IMR-90 (cell line): ENCODE measurements around the gene SDK1. TPM values are rescaled to one million over a fixed set of nuclear protein-coding genes. Genes with fewer than 3 reads are reported as not detected.

Source experiments
- ATAC-seq: fragments of 200-7000 bp; cut with Tn5 transposase; 2 replicates; pipeline ENCODE4 v1.9.1; 2020; ENCODE audit warnings: low read depth, mild to moderate bottlenecking, moderate library complexity
- BruUV-seq: library from RNA; stranded (reverse); fragments of 400-500 nt; replicated peaks from 2 replicates; lab custom pipeline; 2021; lab: Mats Ljungman, UMichigan
- CTCF ChIA-PET: fragments of 300-600 bp; formaldehyde crosslinking; extraction: SDS; loops from one replicate; lab custom pipeline; 2021; ENCODE audit warnings: antibody characterized with exemption; lab: Yijun Ruan, JAX
- POLR2A ChIA-PET: fragments of 300-600 bp; sonication (Branson Sonifier 250); formaldehyde crosslinking; loops from one replicate; lab custom pipeline; 2022; ENCODE audit warnings: antibody characterized with exemption; ENCODE audit not compliant: unreplicated experiment; lab: Charles Lee
- DNase-seq: peaks from one replicate; pipeline ENCODE4 v3.0.0; 2013
- H2AFZ ChIP-seq: replicated peaks from 2 replicates; pipeline ENCODE3; 2013; ENCODE audit warnings: low read length, mild to moderate bottlenecking; ENCODE audit not compliant: poor library complexity
- H2AK5ac ChIP-seq: 2 replicates; pipeline ENCODE4 v1.6.1; 2013; ENCODE audit warnings: low read depth, low read length, inconsistent platforms
- H2AK9ac ChIP-seq: replicated peaks from 2 replicates; pipeline ENCODE3; 2013; ENCODE audit warnings: mild to moderate bottlenecking, low read depth, low read length, moderate library complexity; ENCODE audit not compliant: poor library complexity
- H2BK120ac ChIP-seq: 2 replicates; pipeline ENCODE4 v1.6.1; 2013; ENCODE audit warnings: low read depth, low read length, inconsistent platforms
- H2BK15ac ChIP-seq: 3 replicates; pipeline ENCODE4 v1.6.1; 2013; ENCODE audit warnings: low read depth, low read length, inconsistent platforms
- H2BK20ac ChIP-seq: 2 replicates; pipeline ENCODE4 v1.6.1; 2013; ENCODE audit warnings: low read depth, mild to moderate bottlenecking, inconsistent platforms, low read length, moderate library complexity
- H2BK5ac ChIP-seq: 2 replicates; pipeline ENCODE4 v1.6.1; 2013; ENCODE audit warnings: mild to moderate bottlenecking, low read depth, low read length, inconsistent platforms; ENCODE audit not compliant: poor library complexity, severe bottlenecking
- H3K14ac ChIP-seq: replicated peaks from 2 replicates; pipeline ENCODE4 v1.6.1; 2013; ENCODE audit warnings: low read depth, low read length, inconsistent platforms
- H3K18ac ChIP-seq: 2 replicates; pipeline ENCODE4 v1.6.1; 2013; ENCODE audit warnings: low read depth, low read length, control low read depth
- H3K23ac ChIP-seq: 2 replicates; pipeline ENCODE4 v1.6.1; 2013; ENCODE audit warnings: low read depth, low read length, inconsistent platforms
- H3K27ac ChIP-seq: 2 replicates; pipeline ENCODE4 v1.5.1; 2013; ENCODE audit warnings: mild to moderate bottlenecking, control low read depth, low read length; ENCODE audit not compliant: insufficient read depth
- H3K27me3 ChIP-seq: 2 replicates; pipeline ENCODE4 v1.6.1; 2013; ENCODE audit warnings: low read length; ENCODE audit not compliant: control insufficient read depth, insufficient read depth
- H3K36me3 ChIP-seq: 2 replicates; pipeline ENCODE4 v1.6.1; 2013; ENCODE audit warnings: low read length, mixed read lengths; ENCODE audit not compliant: control insufficient read depth, insufficient read depth
- H3K4ac ChIP-seq: 2 replicates; pipeline ENCODE4 v1.6.1; 2013; ENCODE audit warnings: low read depth, low read length, inconsistent platforms
- H3K4me1 ChIP-seq: 2 replicates; pipeline ENCODE4 v1.6.1; 2013; ENCODE audit warnings: low read length, mixed read lengths; ENCODE audit not compliant: control insufficient read depth, insufficient read depth
- H3K4me2 ChIP-seq: 2 replicates; pipeline ENCODE4 v1.6.1; 2013; ENCODE audit warnings: low read depth, mild to moderate bottlenecking, control low read depth, low read length, moderate library complexity
- H3K4me3 ChIP-seq: 2 replicates; pipeline ENCODE4 v1.5.1; 2013; ENCODE audit warnings: low read depth, mild to moderate bottlenecking, control low read depth, low read length, moderate library complexity; ENCODE audit not compliant: insufficient read depth
- H3K56ac ChIP-seq: 2 replicates; pipeline ENCODE4 v1.6.1; 2013; ENCODE audit warnings: low read length, inconsistent platforms; ENCODE audit not compliant: insufficient read depth; ENCODE audit errors: extremely low read depth
- H3K79me1 ChIP-seq, 2 experiments: 2 replicates each; pipeline ENCODE4 v1.6.1; 2013; ENCODE audit warnings: low read length in 2 of 2, inconsistent platforms in 1 of 2, low read depth in 1 of 2
- H3K9ac ChIP-seq: 2 replicates; pipeline ENCODE4 v1.6.1; 2013; ENCODE audit warnings: low read depth, low read length, control low read depth
- H3K9me1 ChIP-seq: 2 replicates; pipeline ENCODE4 v1.6.1; 2013; ENCODE audit warnings: low read length, inconsistent platforms; ENCODE audit not compliant: insufficient read depth
- H3K9me3 ChIP-seq: 2 replicates; pipeline ENCODE4 v1.6.1; 2013; ENCODE audit warnings: low read length; ENCODE audit not compliant: control insufficient read depth, insufficient read depth
- H4K20me1 ChIP-seq: 2 replicates; pipeline ENCODE4 v1.6.1; 2013; ENCODE audit warnings: low read length, inconsistent platforms; ENCODE audit not compliant: insufficient read depth
- H4K5ac ChIP-seq: 2 replicates; pipeline ENCODE4 v1.6.1; 2013; ENCODE audit warnings: mild to moderate bottlenecking, low read depth, low read length, control low read depth
- H4K8ac ChIP-seq, 2 experiments: 2 replicates each; pipeline ENCODE4 v1.6.1; 2013; ENCODE audit warnings: low read depth in 2 of 2, low read length in 2 of 2, control low read depth in 1 of 2, inconsistent platforms in 1 of 2
- H4K91ac ChIP-seq: 2 replicates; pipeline ENCODE4 v1.6.1; 2013; ENCODE audit warnings: low read depth, low read length, inconsistent platforms; ENCODE audit not compliant: insufficient read depth
- CEBPB ChIP-seq: IDR thresholded peaks from 2 replicates; pipeline ENCODE4 v1.6.1; 2012; ENCODE audit warnings: low read depth, low read length, improper control_type of control experiment
- CHD1 ChIP-seq: IDR thresholded peaks from 2 replicates; pipeline ENCODE4 v1.6.1; 2012; ENCODE audit warnings: low read depth, low read length, improper control_type of control experiment
- CTCF ChIP-seq: conservative IDR thresholded peaks from 2 replicates; pipeline ENCODE4 v1.5.1; 2012; ENCODE audit warnings: mild to moderate bottlenecking, low read depth, low read length, improper control_type of control experiment
- MAFK ChIP-seq: IDR thresholded peaks from 2 replicates; pipeline ENCODE4 v1.6.1; 2012; ENCODE audit warnings: low read depth, low read length, improper control_type of control experiment
- MAZ ChIP-seq: IDR thresholded peaks from 2 replicates; pipeline ENCODE4 v1.6.1; 2012; ENCODE audit warnings: low read depth, mild to moderate bottlenecking, low read length, improper control_type of control experiment, moderate library complexity, borderline replicate concordance
- MXI1 ChIP-seq: IDR thresholded peaks from 2 replicates; pipeline ENCODE4 v1.6.1; 2012; ENCODE audit warnings: low read depth, mild to moderate bottlenecking, low read length, moderate library complexity, borderline replicate concordance
- POLR2A ChIP-seq: IDR thresholded peaks from 2 replicates; pipeline ENCODE4 v1.6.1; 2012; ENCODE audit warnings: mild to moderate bottlenecking, low read depth, low read length
- RFX5 ChIP-seq: IDR thresholded peaks from 2 replicates; pipeline ENCODE4 v1.8.0; 2012; ENCODE audit warnings: low read depth, mild to moderate bottlenecking, low read length, moderate library complexity
- SMC3 ChIP-seq: fragments of 150-350 bp; IDR thresholded peaks from 2 replicates; pipeline ENCODE4 v1.6.1; 2016; ENCODE audit warnings: low read depth, mild to moderate bottlenecking, antibody characterized with exemption, low read length, moderate library complexity
- USF2 ChIP-seq: fragments of 150-350 bp; IDR thresholded peaks from 2 replicates; pipeline ENCODE4 v1.6.1; 2017; ENCODE audit warnings: mild to moderate bottlenecking, antibody characterized with exemption, low read length, low read depth
- WGBS, 2 experiments: methylation state at CpG; one replicate each; pipeline versions ENCODE4 v1.1.5 to v1.1.7; 2013; ENCODE audit warnings: missing lambda C conversion rate in 2 of 2; ENCODE audit not compliant: insufficient read length in 1 of 2; ENCODE audit errors: extremely low coverage in 2 of 2; 5-methylcytosine and 5-hydroxymethylcytosine counted together
- dilution Hi-C: fragments of 300-500 bp; cut with HindIII; formaldehyde crosslinking; loops from one replicate; pipeline ENCODE4 v1.14.3; 2018; ENCODE audit warnings: low sequenced_read_pairs; ENCODE audit not compliant: unreplicated experiment
- in situ Hi-C: fragments of 300-500 bp; cut with MboI; formaldehyde crosslinking; loops from 3 replicates; pipeline ENCODE4 v1.14.3; 2019; ENCODE audit warnings: low sequenced_read_pairs, inconsistent platforms, mixed read lengths
- intact Hi-C: fragments of 100-400 bp; cut with micrococcal nuclease; formaldehyde crosslinking; loops from 2 replicates; pipeline ENCODE4 v1.10.0; 2022
- polyA plus RNA-seq, 3 experiments: library from polyadenylated mRNA; depleted of rRNA; stranded (reverse); fragments of >200 nt; gene quantifications; 2 replicates each; pipeline ENCODE4 v1.2.3, GENCODE V29; 2012; ENCODE audit warnings: low replicate concordance in 1 of 3
- total RNA-seq: library from RNA; depleted of rRNA; stranded (reverse); fragments of >200 nt; gene quantifications from 2 replicates; pipeline ENCODE4 v1.2.3, GENCODE V29; 2012

SDK1 gene
- total and polyA plus RNA-seq, 2 of the 4 experiments (the other 2 are of a cell fraction), result 1.5 to 1.6 TPM

- H4K8ac ChIP-seq, result no peak overlapping the region
- no peaks in the 10 kb centered on the region for H4K20me1 ChIP-seq
- in situ Hi-C loops (no loop called here), intact Hi-C loops (no loop called here), dilution Hi-C loops (no loop called here)
- H3K18ac ChIP-seq, result no peak overlapping the region
- no peak overlapping the region for H3K9ac ChIP-seq
- ATAC-seq (no peak), DNase-seq (no peak)
- H3K4me3 ChIP-seq, result no peak overlapping the region
- H3K79me1 ChIP-seq, result no peaks in the 10 kb centered on the region
- H3K27me3 ChIP-seq, result no peaks in the 10 kb centered on the region
- H3K9me1 ChIP-seq, result no peaks in the 10 kb centered on the region
- POLR2A ChIA-PET, result no interaction called here
- no peak overlapping the region for H3K27ac ChIP-seq
- H2BK5ac ChIP-seq, result no peak overlapping the region
- no peak overlapping the region for H3K4me2 ChIP-seq
- H4K91ac ChIP-seq, result no peak overlapping the region
- no peak for TF ChIP-seq MAZ
- no peak for TF ChIP-seq MAFK
- no peak for TF ChIP-seq USF2
- TF ChIP-seq CHD1, result no peak
- TF ChIP-seq MXI1, result no peak
- TF ChIP-seq SMC3, result no peak
- TF ChIP-seq CTCF, result no peak
- TF ChIP-seq RFX5, result no peak
- TF ChIP-seq POLR2A, result no peak
- no peak for TF ChIP-seq CEBPB
- no peak overlapping the region for H3K23ac ChIP-seq
- CTCF ChIA-PET, result no interaction called here
- H3K56ac ChIP-seq, result no peak overlapping the region
- no peak overlapping the region for H2AK5ac ChIP-seq
- H3K14ac ChIP-seq, result no peak overlapping the region
- no peak overlapping the region for H2BK120ac ChIP-seq
- H3K36me3 ChIP-seq, result no peaks in the 10 kb centered on the region
- BruUV-seq, result no TSS peak
- H2AFZ ChIP-seq, result no peak overlapping the region
- H3K9me3 ChIP-seq, result peaks cover 2% of the 10 kb centered on the region; the same call in 1 of the 2 replicates
- H2AK9ac ChIP-seq, result no peak overlapping the region
- no peaks in the 10 kb centered on the region for H3K4me1 ChIP-seq
- WGBS, 2 experiments, result 72% methylated on average over 5 of the region's 19 CpGs; no CpG with 5 or more reads in 1 of the 2 experiments
- H2BK20ac ChIP-seq, result no peak overlapping the region
- H4K5ac ChIP-seq, result no peak overlapping the region
- no peak overlapping the region for H2BK15ac ChIP-seq
- no peak overlapping the region for H3K4ac ChIP-seq
These were observed 673.3 kb downstream of the SDK1 start for GRCh38 chr7:3974329-3974728.
